HG03342 (cell line): ENCODE measurements around the gene DMGDH.

Source experiments
- ATAC-seq: cut with Tn5 transposase; IDR thresholded peaks from one replicate; pipeline ENCODE4 v1.9.1; 2021; ENCODE audit warnings: mild to moderate bottlenecking, moderate library complexity; ENCODE audit not compliant: unreplicated experiment

Gene DMGDH

GRCh38 chr5:79069488-79070349 is at the start of gene DMGDH, which contains the start of gene BHMT2:
Gene DMGDH, minus strand, starts transcription at chr5:79069674. Its CDS starts 54 bp downstream, at chr5:79069620.
Gene BHMT2, plus strand, starts transcription at chr5:79069767. Its CDS starts 16 bp downstream, at chr5:79069783.
- ATAC-seq = no peak

DNA sequence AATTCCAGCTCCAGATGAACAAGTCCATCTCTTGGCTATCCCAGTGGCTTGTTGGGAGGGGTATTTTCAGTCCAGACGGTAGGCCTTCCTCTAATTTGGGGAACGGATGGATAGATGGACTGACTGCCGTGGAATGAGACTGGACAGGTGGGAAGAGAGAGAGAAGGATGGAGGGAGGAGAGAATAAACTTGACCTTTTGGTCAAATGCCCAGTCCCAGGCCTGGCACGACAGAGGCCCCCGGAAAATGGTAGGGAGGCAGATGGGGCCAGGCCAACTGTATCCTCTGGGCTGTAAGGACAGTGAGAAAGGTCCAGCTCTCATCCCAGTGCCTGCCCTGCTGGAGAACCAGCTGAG is 43.2 kb upstream of the DMGDH start:
- no peak for ATAC-seq

- ATAC-seq = no peak
These were observed 42.7 kb upstream of the DMGDH start for GRCh38 chr5:79111960-79112702.

DNA sequence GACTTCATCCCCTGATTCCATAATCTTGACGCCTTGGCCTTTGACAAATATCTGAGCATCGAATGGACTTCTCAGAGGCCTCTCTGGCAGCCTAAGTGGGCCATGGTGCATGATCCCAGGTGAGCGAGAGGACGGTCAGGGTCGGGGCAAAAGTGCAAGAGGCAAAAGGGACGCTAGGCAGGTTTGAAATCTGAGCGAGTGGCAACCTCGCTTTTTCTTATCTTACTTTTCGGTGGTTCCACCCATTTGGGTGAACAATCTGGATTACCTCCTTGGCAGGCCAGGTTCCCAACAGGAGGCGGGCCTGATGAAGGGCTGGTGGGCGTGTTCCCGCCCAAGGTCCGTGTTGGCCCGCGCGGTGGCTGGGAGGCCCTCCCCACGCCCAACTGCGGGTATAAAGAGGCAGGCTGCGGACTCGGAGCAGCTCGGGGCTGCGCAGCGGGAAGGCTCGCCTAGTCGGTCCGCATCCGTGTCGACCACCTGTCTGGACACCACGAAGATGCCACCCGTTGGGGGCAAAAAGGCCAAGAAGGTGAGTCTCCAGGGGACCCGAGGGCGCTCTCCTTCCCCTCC is 42.0 kb upstream of the DMGDH start, which contains the start of gene BHMT:
Gene BHMT, plus strand, starts transcription at position 423 of the 573 bp plus-strand sequence. Its CDS starts 77 bp downstream, at position 500.
- no peak for ATAC-seq

- no peak for ATAC-seq
These were observed 40.3 kb upstream of the DMGDH start for GRCh38 chr5:79109527-79110492.

DNA sequence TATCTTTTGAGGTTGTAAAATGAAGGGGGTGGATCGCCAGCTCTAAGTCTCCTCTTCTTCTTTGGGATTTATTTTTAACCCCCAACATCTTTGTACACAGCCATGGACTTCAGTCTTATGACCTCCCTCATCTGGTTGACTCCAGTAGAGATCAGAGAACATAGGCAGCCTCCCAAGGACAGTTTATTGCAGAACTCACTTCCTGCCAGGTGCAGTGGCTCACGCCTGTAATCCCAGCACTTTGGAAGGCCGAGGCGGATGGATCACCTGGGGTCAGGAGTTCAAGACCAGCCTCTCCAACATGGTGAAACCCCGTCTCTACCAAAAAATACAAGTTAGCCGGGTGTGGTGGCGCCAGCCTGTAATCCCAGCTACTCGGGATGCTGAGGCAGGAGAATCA is 39.3 kb upstream of the DMGDH start:
- ATAC-seq = no peak

DNA sequence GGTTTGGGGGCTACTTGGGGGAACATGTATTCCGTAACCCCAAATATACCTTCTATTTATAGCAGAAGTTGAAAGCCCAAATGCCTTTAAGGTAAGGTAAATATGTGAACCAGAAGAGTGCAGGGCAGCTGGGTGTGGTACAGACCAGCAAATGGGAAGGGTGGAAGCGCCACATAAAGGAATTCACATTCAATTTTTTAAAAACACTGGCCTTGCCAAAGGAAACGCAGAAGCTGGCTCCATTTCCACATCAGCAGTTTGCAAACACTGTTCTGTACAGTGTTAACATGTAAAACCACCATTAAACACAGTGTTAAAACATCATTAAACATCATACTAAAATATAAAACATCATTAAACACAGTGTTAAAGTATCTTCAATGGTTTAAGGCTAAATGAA is 38.6 kb upstream of the DMGDH start:
- ATAC-seq = no peak

DNA sequence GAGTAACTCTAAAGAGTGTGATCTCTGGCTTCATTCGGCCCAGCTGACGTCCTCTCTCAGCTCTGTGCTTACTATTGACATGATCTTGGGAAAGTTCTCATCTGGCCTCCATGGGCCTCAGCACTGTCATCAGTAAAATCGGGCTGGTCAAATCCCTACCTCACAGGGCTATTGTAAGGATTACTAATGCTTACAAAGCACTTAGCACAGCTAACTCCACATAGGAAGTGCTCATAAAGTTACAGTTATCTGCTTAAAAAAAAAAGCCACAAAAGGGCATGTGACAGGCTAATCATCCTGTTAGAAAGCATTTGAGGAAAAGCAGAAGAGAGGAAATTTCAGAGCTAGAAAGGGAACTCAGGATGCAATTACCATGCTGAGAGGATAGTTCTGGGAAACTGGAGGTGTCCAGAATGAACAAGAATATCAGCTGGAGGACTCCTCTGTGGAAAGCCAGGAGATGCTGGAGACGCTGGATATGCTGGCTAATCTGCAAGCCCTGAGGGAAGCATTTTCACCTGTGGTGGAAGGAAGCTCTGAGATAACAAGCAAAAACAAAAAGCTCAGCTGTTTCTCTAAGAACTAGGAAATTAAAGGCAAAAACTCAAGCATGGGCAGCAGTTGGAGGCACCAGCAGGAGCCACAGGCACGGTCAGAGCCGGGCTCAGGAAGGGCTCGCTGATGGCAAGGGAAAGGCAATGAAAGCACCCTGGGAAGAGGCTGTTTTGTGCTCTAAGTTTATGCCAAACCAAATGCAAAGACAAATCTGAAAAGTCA is 37.7 kb upstream of the DMGDH start:
- ATAC-seq = no peak

DNA sequence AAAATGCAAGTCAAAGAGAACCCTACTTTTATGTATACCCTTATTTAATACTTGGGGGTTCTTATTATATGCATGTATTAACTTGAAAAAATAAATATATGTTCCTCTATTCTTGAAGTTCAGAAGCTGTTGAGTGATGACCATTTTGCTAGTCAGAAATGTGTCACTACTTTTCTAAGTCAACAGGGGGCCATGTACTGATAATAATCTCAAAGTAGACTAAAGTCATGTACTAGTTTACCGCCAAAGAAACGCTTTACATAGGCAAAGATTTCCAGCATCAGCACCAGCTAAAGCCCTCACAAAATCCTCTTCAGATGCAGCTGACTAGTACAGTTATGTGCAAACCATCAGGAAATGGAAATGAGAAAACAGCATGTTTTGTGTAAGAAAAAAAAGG is 36.4 kb upstream of the DMGDH start:
- no peak for ATAC-seq

DNA sequence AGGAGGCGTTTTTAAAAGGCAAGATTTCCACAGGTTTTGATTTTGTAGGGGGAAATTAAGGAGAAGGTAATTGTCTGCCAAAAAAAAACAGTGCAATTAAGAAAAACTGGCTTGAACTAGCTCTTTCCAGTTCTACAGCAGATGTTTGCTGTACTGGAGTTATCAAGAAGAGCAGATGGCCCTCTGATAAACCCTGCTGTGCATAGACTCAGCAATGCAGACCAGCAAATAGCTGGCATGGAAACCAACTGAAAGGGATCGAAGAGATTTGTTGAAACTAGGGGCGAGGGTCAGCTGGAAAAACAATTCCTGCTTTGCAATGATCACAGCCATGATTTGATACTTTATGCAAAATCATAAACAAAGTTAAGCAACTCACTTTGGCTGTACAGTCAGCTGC is 24.3 kb upstream of the DMGDH start:
- no peak for ATAC-seq

DNA sequence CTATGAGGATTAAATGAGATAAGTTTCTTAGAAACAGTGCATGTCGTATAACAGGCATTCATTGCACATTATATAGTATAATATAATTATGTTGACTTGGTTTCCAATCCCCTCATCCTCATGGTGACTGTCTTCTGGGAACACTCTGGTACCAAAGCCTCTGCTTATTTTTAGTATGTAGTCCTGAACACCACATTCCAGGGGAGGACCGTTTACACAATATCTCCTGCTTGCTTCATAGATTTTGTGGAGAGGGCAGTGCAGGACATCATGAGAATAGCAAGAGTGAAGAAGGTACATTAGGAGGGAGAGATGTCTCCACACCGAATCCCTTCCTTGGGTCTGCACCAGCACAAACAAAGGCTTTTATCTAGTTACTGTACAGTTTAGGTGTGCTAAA is 21.6 kb upstream of the DMGDH start:
- ATAC-seq = no peak

- no peak for ATAC-seq
These were observed 19.0 kb upstream of the DMGDH start for GRCh38 chr5:79088507-79088906.

DNA sequence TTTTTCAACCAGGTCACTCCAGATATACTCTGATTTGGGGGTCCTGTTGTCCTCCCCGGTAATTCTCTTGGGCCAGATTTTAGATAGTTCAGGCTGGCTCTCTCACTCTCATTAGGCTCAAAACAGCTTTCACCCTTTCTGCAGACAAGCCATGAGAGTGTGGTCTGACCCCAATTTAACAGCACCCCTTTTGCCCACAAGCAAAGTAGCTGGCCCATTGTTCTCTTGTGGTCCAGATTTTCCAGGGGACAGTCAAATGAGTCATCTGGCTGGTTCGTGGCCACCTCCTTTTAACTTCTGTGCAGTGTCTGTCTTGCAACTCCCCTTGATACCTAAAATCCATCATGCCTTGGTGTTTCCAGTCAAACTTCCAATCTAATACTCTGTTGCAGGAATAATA is 16.6 kb upstream of the DMGDH start:
- no peak for ATAC-seq

DNA sequence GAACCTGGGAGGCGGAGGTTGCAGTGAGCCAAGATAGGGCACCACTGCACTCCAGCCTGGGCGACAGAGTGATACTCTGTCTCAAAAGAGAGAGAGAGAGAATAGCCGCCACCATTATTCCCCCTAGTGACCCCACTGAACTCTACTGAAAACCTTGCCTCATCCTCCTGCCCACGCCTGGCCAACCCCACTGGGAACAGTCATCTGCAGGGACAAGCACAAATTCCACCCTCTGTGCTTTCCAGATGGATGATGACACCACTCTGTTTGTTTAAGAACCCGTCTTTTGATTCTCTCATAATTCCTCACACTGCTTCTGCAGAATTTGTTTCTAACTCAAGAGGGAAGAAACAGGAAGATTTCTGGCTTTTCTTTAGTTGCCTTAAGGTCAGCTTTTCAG is 12.3 kb upstream of the DMGDH start:
- no peak for ATAC-seq

DNA sequence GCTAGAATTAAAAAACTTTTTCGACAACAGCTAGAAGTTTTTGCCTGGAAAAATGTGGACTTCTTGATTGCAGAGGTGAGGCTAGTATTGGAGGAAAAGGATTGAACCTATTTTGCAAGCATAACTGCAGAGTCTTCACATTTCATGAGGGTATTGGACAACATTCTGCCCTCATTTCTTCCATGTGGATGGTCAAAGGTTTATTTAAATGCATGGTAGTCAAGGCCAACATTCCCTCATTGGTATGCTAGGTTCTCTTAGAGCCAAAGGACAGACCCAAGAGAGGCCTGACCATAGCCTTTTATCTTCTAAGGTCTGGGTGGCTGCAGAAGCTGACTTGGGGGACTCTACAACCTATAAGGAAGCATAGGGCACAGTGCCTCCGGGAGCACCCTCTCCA is 11.3 kb upstream of the DMGDH start:
- no peak for ATAC-seq

GRCh38 chr5:79077680-79078365 is 8.3 kb upstream of the DMGDH start:
- no peak for ATAC-seq

GRCh38 chr5:79076819-79077218 is 7.3 kb upstream of the DMGDH start:
- ATAC-seq = no peak

- no peak for ATAC-seq
These were observed 6.4 kb upstream of the DMGDH start for GRCh38 chr5:79075646-79076426.
